AG20443 (cell line): ENCODE data around the gene LGI2.
"Not testable (repeated sequence)": the region's sequence is repeated elsewhere in the genome, so short reads cannot be mapped to it uniquely, and the experiment has no call there.

ENCODE experiments used
- DNase-seq: peaks from one replicate; pipeline ENCODE4 v3.0.0; 2012; ENCODE audit warnings: low spot score, mixed read lengths

LGI2 gene

GRCh38 chr4:25050370-25051078, 19.8 kb upstream of the LGI2 start:
- no peak for DNase-seq

DNA sequence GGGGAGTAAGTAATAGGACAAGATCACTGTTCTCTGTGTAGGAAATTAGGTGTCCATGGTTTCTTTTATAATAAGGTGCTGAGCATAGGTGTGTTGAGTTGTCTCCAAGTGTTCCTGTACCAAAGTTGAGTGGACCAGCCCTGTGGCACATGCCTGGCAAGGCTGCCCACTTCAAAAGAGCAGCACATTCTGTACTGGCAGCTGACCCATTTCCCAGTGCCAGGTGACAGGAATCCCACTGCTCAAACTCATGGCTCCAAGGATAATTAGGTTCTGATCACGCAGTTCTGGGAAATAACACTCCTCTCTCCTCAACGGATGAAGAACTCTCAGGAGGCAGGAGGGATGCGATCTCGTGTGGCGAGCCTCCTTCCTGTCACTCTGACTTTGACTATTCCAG, 12.8 kb upstream of the LGI2 start:
- no peak for DNase-seq

DNA sequence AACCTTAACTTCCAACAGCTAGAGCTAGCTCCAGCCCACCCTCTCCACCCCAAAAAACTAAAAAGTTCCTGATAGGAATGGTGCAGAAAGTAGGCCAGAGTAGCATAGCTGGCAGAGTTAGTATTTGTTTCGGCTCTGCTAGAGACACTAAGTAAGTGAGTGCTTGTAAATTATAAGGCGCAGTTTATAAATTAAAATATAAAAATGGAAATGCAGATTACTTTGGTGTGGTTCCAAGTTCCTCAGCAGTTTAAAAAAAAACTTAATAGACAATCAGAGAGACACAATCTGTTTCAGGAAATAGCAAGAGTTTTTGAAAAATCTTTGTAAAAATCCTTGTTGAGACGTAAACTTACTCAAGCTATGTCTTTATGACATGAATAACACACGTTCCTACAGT, 2.8 kb upstream of the LGI2 start:
- no peak for DNase-seq

GRCh38 chr4:25032126-25032525, 1.4 kb upstream of the LGI2 start:
- DNase-seq: peak; percentile 39

DNA sequence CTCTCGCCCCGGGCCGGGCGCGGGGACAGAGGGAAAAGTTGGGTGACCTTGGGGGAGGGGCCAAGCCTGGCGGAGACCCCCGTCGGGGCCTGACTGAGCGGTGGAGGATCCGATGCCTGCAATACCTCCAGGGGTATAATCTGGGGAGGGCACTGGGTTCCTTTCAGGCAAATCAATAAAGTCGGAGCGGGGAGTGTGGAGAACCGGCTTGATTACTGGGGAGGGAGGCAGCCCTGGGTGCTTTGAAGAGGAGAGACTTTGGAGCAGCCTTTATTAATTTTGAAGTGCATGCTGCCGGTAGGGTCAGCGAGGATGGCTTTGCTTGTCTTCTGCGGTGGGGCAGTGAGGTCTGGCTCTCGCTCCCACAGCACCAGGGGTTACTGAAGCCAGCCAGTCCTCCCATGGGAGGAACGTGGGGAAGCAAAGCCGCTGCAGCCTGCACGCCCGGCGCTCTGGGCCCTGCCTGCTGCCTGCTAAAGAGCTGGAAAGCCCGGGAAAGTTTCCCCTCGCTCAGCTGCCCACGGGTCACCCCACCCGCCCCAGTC, 403 bp upstream of the LGI2 start:
- peak; percentile 47 for DNase-seq

- DNase-seq: no peak
These were observed 1.1 kb downstream of the LGI2 start for GRCh38 chr4:25029479-25030276.

GRCh38 chr4:25028851-25029250, 1.9 kb downstream of the LGI2 start:
- DNase-seq: no peak

GRCh38 chr4:25022766-25023165, 8.0 kb downstream of the LGI2 start:
- no peak for DNase-seq

DNA sequence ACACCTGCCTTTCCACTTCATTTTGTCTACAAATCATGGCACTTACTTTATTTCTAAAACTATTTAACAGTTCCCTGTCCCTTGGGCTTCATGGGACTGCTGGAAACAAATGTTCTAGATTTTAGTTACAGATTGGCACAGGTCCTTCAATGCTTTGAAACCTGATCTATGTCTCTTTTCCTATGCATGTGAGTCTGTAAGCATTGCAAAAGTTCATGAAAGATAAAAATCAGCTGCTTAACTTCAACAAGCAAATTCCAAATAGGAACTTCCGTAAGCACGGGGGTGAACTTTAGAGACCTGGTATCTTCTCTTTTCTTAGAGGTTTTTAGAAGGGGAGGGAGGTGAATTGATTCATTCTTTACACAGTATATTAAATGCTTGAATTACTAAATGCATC, 9.5 kb downstream of the LGI2 start:
- no peak for DNase-seq

DNA sequence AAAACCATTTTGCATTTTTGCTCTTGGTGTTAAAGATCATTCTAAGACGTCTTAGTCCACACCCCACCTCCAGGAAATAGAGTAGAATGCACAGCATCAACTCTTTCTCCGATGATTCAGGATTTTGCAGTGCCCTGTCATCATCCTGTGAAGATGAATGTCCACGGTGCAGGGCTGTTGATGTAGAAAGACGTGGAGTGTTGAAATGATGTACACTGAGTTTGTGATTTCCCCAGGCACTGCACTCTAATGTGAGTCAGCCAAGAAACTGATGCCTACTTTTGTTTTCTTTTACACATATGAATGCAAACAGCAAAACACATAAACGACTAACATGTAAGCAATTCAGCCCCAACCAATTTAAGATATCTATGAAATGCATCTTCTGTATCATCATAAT, 10.5 kb downstream of the LGI2 start:
- peak; percentile 22 for DNase-seq

- DNase-seq: no peak
These were observed 11.2 kb downstream of the LGI2 start for GRCh38 chr4:25019501-25019900.

DNA sequence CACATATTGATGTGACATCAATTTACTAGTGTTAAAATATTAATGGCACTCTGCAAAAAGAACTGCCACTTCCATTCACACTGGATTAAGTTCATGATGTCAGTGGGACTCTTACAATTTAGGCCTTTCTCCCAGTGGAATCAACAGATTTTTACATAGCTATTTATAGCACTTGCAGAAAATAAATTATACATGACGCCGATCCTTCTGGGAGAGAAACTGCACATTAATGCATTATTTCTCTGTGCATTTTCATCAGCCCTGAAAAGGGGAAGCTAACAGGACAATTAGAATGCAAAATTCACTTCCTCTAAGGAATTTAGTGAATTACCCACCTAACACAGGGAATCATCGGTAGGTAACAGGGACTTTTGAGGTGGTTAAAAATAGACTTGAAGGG, 15.7 kb downstream of the LGI2 start:
- DNase-seq: no peak

DNA sequence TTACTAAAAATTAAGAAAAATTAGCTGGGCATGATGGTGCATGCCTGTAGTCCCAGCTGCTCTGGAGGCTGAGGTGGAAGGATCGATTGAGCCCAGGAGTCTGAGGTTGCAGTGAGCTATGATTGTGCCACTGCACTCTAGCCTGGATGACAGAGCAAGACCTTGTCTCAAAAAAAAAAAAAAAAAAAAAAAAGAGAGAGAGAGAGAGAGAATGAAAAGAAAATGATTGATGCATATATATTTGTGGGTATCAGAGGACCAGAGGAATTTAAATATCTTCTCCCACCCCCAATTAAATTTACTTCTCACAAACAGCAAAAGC, 16.1 kb downstream of the LGI2 start:
- DNase-seq: not testable (repeated sequence)

DNA sequence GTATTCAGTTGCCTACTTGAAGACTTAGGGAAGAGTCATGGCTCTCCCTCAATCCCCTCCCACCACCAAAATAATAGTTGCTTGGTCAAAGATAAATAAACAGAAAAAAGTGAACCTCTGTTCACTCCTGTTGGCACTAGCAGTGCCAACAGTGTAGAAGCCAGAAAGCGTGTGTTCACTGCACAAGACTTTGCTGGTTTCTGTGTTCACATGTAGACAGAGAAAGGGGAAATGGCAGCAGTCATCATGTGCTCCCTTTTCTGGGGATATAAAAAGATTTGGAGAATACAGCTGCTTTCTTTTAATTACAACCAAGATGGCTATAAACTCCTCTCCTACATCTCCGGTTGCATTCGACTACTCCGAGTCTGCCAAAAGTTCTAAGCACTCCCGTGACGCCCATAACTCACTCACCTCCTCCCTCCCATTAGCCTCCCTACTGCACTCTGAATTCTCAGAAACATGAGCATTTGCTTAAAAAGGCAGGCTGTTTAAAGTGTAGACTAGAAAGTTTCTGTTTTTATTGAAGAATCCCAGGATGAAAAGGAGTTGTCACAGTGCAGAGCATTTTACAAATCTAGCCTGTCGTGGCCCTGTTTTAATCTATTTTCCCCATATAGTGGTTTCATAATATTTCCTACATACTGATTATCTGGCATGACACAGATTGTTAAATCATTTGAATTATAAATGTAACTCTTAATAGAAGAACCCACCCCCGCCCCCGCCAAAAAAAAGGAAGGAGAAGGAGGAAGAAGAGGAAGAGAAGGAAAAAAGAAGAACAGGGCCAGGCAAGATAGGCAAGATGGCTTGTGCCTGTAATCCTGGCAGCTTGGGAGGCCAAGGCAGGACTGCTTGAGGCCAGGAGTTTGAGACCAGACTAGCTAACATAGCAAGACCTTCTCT, 16.7 kb downstream of the LGI2 start:
- no peak for DNase-seq

DNA sequence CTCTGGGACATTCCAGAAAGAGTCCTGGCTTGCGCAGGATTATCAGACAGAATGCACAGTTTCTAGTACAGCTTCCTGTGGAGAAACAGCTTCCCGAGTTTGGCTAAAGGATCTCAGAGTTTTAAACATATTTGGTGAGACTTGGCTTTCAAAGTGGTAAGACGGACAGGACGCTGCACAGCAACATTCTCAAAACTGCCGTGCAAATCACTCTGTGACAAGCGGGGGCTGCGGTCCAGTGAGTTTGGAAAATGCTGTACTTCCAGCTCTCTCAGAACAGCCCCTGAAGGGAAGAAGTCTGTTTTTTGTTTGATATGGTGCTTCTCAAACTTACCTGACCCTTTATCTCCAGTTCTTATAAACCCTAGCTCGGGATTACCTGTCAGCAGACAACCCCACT, 18.1 kb downstream of the LGI2 start:
- DNase-seq: no peak

GRCh38 chr4:25011135-25011866, 19.4 kb downstream of the LGI2 start:
- DNase-seq: no peak

GRCh38 chr4:25007598-25007997, 23.1 kb downstream of the LGI2 start:
- no peak for DNase-seq

DNA sequence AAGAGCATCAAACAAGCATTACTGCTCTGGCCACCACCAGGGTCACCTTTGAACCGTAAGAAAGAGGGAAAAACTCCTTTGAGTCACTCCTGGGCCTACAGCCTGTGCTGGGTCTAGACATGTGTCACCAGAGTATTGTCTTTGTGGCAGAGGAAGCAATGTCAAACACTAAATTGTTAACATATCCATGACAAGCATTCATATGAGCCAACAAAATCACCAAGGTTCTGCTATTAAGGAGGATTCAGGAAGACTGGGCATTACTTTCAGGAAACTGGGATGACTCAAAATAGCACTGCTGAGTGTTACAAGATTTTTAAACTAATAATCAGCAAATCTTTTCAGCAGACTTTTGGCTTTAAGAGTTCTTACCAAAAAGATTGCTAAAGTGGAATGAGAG, 28.1 kb downstream of the LGI2 start:
- peak; percentile 26 for DNase-seq

- no peak for DNase-seq
These were observed 29.2 kb downstream of the LGI2 start for GRCh38 chr4:25001509-25001908.

DNA sequence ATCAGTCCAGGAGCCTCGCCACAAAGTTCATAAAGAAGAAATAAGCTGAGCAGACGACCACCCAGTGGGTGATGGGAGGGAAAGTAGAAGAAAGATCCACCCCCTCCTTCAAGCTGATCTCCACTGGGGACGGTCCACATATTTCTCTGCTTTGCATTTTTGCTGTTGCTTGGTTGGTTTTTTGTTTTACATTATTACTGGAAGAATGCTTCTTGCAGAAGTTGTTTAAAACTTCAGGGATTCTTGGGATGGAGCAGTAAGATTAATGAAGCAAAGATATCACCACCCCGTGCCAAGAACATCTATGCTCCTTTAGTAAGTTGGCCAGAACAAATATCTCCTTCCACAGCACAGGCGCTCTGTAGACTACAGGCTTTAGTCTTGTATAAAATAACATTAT, 30.1 kb downstream of the LGI2 start:
- no peak for DNase-seq

DNA sequence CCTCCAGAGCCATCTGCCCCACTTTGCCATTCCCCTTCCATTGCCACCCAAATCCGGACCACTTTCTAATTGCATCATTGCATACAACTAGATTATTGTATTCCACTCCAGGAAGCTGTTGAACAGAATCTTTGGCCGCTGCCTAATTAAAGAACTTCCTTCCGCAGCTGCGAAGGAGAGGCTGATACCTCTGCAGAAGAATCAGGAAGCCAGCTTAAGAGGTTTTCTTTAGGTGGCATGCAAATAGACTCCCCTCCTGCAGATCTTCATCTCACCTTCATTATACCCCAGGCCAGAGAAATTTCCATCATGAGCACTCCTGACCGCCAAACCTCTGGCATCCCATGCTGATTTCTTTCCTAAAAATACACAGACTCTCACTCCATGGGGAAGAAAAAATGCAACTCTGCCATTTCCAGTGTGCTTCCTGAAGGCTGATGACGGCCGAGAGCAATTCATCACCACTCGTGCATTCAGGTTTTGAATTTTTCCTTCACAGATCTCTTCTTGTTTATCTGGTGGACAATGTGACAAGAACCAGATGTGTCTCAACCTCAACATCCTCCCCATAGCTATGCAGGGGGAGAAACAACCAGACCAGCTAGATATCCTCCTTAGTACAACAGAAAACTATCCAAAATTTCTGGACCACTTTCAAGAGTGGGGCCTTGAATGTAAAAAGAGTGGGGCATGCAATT, 31.2 kb downstream of the LGI2 start:
- no peak for DNase-seq
